ENCODE data around the gene CDCA4. TPM values are rescaled to one million over a fixed set of nuclear protein-coding genes. Genes with fewer than 3 reads are reported as not detected.
"Not testable (repeated sequence)": the region's sequence is repeated elsewhere in the genome, so short reads cannot be mapped to it uniquely, and the experiment has no call there.

CDCA4 gene
- polyA plus RNA-seq (2014; cell fraction: cytosol; rRNA removed), result 41.8 and 41.9 TPM in 2 replicates
- 26.1 and 27.9 TPM in 2 replicates for polyA plus RNA-seq (2014; cell fraction: nucleus; rRNA removed)

DNA sequence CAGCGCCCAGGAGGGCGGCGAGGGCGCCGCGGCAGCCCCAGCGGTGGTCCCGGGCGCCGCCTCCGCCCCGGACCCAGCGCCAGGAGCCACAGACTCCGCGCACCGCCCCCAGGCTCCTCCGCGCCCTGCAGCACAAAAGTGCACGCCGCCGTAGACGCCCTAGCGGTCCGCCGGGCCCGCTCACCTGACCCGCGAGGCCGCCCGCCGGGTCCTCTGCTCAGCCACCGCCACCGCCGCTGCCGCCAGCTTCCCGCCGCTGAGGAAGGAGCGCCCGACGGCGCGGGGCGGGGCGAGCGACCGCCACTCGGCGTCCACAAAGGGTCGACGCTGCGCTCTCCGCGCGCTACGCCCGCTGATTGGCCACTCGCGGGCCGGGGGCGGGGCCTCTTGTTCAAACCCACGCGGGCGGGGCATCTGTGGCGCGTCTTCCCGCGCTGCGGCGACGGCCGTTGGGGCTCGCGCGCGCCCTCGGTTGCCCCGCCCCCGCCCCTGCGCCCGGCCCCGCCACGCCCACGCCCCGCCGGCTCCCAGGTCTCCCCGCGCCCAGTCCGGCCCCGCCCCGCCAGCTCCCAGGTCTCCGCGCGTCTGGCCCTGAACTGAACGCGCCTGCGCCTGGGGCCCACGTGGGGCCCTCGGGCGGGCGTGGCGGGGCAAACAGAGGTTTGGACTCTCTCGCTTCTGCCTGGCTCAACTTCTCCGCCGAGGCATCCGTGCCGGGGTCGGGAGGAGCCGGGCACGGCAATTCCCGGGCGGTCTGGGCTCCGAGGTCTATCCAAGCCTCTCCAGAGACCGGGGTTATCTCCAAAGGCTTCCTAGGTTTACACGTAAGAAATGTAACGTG lies at the start of gene CDCA4:
CDCA4 (minus strand) TSS at position 269 of the 841 bp plus-strand sequence. CDS start 9,154 bp downstream, outside the sequence.
- DNase-seq (ENCODE audit: low spot score), result peak; percentile 83

DNA sequence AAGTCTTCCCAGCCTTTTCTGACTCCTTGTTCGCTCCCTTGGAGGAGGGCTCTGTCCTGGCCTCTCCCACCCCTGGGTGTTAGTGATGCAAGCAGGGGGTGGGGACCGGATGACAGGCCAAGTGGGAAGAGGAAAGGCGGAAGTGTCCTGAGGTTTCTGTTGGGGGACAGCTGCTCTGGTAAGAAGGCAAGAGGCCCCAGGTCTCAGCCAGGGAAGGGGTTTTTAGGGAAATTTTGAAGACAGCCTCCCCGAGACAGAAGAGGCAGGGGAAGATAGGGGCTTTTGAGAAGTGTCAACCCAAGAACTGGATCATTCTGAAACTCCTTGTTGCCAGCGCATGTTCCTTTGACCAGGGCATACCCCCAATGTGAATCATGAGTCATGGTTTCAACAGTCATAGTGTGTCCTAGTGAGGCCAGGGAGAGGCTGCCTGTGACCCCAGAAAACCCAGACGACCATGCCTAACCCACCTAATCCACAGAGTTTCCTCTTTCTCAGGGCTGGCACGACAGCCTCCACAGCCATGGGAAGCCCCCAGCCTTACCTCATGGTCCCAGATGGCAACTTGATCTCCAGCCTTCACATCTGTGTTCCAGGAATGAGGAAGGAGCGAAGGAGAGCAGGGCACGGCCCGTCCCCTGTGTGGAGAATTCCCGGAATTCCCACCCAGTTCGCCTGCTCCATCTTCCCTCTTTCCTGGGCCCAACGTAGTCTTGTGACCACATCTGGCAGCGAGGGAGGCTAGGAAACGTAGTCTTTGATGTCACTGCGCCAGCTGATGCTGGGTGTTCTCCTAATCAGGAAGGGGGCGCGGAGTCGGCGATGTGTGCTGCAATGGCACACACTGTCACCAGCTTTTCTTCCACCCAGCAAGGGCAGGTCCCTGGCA lies 49.2 kb upstream of the CDCA4 start:
- DNase-seq (ENCODE audit: low spot score), result no peak

DNA sequence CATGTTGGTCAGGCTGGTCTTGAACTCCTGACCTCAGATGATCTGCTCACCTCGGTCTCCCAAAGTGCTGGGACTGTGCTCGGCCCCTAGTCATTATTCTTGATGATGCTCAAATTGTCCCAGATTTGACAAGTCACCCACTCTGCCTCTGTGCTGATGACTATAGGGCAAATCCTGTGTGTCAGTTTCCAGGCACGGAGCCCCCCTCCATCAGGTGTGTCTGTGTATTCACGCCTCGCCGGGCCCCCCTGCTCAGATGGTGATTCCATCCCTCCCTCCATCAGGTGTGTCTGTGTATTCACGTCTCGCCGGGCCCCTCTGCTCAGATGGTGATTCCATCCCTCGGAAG lies 48.6 kb upstream of the CDCA4 start:
- DNase-seq (ENCODE audit: low spot score), result no peak

DNA sequence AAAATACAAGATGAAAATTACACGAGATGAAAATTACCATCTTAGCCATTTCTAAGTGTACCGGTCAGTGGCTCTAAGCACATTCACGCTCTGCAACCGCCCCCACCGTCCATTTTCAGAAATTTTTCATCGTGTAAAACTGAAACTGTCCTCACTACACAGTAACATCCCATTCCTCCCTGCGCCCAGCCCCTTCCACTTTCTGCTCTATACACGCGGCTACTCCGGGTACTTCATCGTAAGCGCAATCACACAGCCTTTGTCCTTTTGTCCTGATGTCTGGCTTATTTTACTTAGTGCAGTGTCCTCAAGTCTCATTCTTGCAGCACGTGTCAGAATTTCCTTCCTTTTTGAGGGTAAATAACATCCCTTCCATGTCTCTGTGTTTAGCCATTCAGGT lies 47.9 kb upstream of the CDCA4 start:
- no peak for DNase-seq (ENCODE audit: low spot score)

DNA sequence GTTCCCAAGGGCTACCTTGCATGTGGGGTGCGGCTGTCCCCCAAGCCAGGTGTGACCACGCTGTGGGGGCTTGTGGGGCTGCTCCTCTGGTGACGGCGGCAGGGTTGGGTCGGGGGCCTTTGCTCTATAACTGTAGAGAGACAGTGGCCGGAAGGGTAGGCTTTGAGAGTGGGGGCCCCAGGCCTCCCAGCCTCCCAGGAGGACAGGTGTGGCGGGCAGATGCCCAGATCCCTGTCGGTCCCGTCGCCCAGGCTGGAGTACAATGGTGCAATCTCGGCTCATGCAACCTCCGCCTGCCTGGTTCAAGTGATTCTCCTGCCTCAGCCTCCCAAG lies 47.1 kb upstream of the CDCA4 start:
- DNase-seq (ENCODE audit: low spot score), result no peak

DNA sequence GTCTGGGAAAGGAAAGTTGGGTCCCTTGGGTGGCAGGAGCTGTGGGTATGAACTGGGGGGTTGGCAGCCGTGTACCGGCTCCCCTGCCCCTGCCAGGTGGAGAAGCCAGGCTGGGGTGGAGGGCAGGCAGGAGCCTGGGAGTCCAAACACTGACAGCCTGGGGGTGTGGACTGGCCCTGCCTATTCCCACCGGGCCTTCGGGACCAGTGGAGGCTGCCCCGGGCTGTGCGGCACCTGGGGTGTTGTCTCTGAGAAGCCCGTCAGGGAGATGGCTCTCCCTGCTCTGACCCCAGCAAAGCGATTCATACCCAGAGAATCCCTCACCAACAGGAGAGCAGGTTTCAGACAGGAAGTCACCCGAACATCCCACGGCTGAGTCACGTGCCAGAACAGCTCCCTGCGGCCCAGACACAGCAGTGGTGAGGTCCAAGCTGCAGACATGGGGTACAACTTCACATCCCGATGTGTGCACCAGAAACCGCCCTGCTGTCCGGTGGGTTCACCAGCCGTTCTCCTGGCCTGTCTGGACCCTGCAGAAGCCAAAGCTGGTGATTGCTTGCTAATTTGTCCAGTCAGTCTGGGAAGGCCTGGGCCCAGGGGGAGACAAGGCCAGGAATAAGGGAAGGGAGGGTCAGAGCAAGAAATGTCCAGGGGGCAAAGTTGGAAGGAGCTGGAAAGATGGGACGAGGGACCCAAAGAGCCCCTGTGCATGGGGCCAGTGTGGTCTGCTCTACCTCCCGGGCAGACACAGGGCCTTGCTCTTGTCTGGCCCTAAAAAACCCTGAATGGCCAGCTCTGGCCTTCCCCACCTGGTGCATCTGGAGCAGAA lies 46.5 kb upstream of the CDCA4 start:
- no peak for DNase-seq (ENCODE audit: low spot score)

DNA sequence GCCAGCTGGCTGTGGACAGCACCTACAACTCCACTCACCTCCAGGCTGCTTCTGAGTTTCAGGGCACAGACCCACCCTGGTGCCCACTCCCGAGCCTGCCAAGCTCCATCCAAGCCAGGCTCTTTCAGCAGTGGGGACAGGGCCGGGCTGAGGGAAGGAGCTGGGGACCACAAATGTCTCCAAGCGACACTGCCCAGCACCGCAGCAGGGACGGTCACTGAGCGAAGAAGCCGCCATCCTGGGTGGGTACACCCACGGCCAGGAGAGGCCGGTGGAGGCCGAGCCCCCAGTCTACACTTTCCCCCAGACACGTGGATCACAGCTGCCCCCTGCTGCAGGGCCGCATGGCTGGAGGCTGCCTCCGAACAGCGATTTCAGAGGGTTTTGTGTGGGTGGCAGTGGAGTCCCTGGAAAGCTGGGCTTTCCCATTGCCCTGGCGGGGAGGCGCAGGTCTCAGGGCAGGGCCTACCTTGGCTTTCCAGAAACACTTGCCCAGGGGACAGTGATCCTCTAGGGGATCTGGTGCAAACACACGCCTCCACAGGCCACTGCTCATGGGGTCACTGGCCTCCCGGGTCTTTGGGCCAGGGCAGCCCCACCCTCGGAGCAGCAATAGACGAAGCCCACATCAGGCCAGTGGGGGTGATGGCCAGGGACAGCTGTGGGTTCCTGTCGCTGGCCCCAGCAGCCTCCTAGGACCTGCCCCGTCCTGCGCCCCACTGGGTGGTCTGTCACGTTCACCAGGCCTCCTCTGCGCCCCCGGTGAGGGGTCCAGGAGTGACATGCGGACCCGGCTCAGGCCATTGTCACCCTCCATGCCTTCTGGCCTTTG lies 45.6 kb upstream of the CDCA4 start:
- DNase-seq (ENCODE audit: low spot score), result no peak

DNA sequence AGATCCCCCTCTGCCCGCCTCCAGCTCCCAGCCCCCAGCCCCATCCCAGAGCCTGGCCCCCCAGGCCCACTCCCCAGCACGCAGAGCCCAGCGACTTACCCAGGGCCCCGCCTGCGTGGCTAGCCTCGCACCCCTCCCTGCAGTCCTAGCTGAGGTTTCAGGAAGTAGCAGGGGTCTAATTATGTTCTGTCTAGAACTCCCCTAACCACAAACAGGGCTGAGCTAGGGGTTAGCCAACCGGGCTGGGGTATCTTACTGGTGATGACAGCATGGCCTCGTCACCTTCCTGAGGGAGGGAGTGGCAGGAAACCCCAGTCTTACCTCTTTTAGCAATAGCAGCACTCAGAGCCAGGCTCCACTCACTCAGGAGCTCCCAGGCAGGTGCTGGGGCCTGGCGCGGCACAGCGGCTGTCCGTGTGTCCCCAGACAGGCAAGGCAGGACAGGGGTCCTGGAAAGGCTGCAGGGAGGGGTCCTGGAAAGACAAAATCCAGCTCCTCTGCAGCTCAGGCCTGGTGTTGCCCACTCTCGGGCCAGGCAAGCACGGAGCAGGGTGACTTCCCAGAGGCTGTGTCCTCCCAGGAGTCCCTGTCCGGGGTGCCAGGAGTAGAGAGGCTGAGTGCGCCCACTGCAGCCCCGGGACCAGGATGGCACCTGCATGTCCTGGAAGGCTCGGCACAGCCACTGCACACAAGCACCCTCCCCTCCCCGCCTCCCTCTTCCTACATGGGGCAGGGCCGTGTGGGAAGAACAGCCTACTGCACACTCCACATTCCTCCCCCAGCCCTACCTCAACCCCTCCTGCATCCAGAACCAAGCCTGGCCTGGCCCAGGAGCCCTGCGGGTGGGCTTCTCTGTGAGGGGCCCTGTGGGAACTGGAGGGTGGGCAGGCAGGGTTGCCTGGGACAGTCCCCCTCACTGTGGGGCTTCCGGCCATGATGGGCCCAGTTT lies 44.7 kb upstream of the CDCA4 start, which contains the start of gene GPR132:
GPR132 (minus strand) TSS at position 151 of the 949 bp plus-strand sequence. CDS start 10,010 bp downstream, outside the sequence.
- DNase-seq (ENCODE audit: low spot score), result no peak

DNA sequence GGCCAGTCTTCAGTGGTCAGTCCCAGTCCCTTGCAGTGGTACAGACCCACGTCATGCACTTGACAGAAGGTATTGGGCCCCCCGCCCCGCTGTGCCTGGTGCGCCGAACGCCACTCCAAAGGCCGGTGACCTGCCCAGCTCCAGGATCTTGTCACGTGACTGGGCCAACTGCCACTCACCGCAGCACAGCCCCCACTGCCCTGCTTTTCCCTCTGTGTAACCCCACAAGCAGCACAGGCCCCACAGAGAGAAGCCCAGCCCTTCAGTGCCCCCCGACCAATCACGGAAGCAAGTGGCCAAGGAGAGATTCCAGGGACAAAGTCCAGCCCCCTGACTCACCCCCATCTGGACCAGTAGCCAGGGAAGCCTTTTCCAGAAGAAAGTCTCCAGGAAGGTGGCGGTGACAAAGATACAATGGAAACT lies 43.8 kb upstream of the CDCA4 start:
- DNase-seq (ENCODE audit: low spot score), result no peak

DNA sequence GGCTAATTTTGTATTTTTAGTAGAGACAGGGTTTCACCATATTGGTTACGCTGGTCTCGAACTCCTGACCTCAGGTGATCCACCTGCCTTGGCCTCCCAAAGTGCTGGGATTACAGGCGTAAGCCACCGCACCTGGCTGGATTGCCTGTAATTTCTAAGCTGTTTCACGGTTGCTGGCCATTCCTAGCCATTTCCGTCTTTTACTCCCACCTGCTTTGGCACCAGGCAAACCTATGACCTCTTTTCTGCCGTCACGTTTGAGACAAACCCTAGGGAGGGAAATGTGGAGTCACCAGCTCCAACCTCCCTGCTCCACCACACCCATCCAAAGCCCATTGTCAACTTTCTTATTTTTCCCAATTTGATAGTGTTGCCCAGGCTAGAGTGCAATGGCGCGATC lies 43.1 kb upstream of the CDCA4 start:
- no peak for DNase-seq (ENCODE audit: low spot score)

DNA sequence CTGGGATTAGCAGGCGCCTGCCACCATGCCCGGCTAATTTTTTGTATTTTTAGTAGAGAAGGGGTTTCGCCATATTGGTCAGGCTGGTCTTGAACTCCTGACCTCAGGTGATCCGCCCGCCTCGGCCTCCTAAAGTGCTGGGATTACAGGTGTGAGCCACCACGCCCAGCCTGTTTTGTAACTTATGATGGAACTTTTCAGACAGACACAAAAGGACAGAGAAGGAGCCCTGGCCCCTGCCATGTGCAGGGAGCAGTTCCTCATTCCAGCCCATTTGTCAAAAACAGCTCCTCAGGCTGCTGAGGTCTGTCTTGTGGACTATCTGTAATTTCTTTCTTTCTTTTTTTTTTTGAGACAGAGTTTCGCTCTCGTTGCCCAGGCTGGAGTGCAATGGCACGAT lies 42.6 kb upstream of the CDCA4 start:
- DNase-seq (ENCODE audit: low spot score), result not testable (repeated sequence)

DNA sequence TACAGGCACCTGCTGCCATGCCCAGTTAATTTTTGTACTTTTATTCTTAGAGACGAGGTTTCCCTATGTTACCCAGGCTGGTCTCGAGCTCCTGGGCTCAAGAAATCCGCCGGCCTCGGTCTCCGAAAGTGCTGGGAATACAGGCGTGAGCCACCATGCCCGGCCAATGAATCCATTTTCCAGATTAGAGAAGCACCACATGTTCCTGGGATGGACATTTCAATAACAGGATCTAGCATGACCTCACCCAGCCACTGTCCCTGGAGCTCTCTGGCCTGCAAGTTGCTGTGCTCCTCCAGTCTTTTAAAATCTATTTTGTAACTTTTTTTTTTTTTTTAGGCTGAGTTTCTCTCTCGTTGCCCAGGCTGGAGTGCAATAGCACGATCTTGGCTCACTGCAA lies 42.2 kb upstream of the CDCA4 start:
- DNase-seq (ENCODE audit: low spot score), result no peak

DNA sequence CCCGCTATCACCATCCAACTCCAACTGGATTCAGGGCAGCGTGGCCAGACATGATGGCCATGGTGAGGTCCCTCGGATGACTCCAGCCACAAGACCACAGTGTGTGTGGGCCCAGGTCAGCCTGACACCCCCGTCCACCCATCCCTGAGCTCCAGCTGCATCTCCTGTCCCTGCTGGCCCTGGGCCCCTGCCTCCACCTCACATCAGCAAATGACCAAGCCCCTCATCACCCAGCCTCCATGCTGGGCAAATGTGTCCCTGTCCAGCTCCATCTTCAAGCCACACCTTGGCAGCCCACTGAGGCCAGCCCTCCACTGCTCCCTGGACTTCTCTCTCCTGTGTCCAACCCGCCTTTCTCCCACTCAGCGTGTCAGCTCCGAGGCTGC lies 41.2 kb upstream of the CDCA4 start:
- no peak for DNase-seq (ENCODE audit: low spot score)

DNA sequence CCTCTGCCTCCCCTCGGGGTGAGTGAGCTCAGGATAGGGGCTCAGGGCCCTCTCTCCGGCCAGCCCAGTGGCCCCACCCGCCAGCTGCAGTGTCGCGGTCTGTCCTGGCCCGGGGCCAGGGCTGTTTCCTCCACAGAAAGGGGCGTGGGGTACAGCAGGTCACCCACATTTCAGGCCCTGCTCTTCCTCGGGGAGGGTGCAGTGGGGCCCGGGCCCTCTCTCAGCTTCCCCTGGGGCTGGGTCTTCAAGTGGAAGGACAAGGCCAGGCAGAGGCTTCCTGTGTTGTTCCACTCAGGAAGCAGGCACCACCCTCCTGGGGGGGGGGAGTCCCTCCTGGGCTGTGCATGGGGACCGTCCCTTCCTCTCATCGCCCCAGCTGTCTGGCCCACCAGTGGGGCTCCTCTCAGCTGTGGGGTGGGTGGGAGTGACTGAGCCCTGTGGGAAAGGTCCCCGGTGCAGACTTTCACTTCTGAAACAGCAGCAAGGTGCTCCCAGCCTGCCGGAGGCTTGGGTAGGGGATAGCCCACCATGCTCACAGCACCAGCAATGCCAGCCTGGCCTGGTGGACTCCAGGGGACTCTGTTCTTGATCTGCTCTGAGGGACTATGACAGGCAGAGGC lies 40.7 kb upstream of the CDCA4 start:
- DNase-seq (ENCODE audit: low spot score), result no peak

DNA sequence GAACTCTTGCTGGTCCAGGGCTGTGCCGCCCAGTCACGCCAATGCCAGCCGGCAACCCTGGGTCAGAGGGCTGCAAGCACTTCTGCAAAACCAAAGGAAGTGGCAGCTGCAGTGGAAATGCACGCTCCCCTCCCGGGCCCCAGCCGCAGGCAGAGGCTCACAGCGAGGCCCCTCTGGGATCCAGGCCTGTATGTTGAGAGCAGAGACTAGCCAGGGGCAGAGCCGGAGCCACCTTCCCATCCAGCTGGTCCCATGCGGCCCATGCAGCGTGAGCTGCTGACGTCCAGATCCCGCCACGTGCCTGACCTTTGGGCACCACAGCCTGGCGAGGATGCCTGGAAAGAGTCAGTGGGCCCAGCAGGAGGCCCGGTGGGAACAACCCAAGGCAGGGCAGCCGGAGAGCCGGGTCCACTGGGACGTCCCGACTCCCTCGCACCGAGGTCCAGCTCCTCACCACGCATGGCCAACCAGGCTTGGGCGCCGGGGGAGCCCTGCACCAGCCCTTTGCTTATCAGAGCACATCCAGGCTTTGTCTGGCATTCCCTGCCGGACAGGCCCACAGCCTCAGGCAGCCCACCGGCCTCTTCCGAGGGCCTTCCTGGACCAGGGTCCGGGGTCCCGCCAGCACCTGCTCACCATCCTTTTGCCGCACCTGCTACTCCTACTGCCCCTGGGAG lies 40.0 kb upstream of the CDCA4 start:
- no peak for DNase-seq (ENCODE audit: low spot score)

DNA sequence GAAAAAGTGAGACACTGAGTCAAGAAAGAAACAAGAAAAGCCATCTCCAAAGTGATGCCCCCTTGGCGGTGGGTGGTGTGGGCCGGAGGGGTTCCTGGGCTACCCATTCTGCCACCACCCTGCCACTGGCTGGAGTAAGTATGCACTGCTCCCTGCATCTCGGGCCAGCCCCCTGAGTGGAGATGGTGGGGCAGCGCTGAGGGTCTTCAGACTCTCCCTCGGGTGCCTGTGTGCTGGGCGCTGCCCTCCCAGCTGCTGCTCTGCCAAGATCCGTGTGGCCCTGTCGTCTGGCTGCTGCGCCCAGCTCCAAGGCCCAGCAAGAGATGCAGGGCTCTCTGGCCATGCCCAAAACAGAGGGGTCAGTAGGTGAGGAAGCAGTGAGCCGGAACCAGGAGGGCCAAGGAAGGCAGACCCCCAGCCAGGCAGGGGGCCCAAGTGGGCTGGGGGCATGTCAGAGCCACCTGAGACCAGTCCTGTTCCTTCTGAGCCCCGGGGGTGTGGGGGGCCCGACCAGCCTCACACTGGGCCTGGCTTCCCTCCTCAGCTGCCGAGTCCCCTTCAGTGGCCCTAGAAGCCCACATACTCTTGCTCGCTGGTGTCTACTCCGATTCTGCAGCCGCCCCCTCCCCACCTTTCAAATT lies 39.2 kb upstream of the CDCA4 start:
- no peak for DNase-seq (ENCODE audit: low spot score)

DNA sequence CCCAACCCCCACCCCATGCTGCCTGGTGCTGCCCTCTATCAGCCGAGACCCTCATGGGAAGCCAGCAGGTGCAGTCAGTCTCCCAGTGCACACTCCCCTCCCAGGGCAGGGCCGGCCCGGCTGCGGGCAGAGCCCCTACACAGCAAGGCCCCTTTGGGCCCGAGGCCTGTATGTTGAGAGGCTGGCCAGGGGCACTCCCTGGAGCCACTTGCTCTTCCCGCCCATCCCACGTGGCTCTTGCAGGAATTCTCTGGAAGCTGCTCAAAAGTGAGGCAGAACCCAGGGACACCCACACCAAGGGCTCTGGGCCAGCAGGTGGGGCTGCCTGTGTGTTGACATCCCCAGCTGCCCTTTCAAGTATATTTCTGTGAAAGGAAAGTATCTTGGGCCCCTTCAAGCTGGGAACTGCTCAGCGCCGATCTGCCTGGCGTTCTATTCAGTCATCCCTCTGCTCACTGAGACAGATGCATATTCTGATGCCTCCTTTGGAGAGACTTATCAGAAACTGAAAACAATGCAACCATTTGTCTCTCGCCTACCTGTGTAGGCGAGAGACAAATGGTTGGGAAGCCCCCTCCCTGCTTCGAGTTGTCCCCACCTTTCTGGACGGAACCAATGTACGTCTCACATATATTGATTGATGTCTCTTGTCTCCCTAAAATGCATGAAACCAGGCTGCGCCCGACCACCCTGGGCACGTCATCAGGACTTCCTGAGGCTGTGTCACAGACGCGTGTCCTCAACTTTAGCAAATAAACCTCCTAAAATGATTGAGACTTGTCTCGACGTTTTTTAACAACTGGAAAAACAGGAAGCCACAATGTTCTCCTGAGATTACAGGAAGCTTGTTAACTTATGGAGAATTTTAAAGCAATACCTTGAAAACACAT lies 38.4 kb upstream of the CDCA4 start:
- no peak for DNase-seq (ENCODE audit: low spot score)

Measured in SK-N-DZ (cell line).